Smooth muscle cell of trachea (primary cell): ENCODE data around the gene TPPP2. TPM values are rescaled to one million over a fixed set of nuclear protein-coding genes. Genes with fewer than 3 reads are reported as not detected.

Source experiments
- total RNA-seq: library from RNA; depleted of rRNA; stranded (reverse); fragments of >200 nt; gene quantifications from 2 replicates; pipeline ENCODE4 v1.2.1, GENCODE V29; 2014

Gene TPPP2
- under 0.01 TPM in 1 of 2 replicates, not detected in the other for total RNA-seq

GRCh38 chr14:21029917-21030316 is at the start of gene TPPP2:
TPPP2 (plus strand) TSS chr14:21030217; CDS start chr14:21030582, 365 bp downstream.

DNA sequence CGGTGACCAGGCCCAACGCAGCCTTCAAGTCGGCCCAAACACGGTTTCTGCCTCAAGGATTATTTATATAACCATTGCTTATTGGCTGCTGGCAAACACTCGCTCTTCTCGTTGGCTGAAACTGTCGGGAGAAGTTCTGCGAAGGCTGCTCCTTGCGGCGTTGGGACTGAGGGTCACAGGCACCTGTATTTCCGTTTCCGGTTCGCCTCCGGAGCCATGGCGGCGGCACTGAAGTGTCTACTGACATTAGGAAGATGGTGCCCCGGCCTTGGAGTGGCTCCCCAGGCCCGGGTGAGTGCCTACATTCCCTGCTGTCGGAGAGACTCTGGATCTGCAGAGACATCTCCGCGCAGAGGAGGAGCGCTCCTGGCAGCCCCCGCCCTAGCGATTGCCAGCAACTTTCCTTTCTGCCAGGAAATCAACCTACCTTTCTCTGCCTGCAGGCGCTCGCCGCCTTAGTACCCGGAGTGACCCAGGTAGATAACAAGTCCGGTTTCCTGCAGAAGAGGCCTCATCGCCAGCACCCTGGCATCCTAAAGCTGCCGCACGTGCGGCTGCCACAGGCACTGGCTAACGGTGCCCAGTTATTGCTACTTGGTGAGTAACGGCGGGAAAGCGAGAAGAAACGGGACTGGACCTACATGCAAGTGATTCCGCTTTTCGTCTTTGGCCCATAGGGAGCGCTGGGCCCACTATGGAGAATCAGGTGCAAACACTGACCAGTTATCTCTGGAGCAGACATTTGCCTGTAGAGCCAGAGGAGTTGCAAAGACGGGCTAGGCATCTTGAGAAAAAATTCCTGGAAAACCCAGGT is 40.0 kb upstream of the TPPP2 start, which contains the start of gene METTL17:
TSS of gene METTL17 (plus strand) at position 194 of the 814 bp plus-strand sequence. CDS start at position 217, 23 bp downstream.

GRCh38 chr14:20998674-20999366 is 31.2 kb upstream of the TPPP2 start, which contains the start of gene SLC39A2:
SLC39A2 (plus strand) TSS chr14:20999293; CDS start chr14:20999447, 154 bp downstream.

GRCh38 chr14:21024585-21025370 is 5.2 kb upstream of the TPPP2 start, which contains the start of gene NDRG2:
NDRG2 (minus strand) TSS chr14:21025061; CDS start chr14:21023315, 1,746 bp downstream.

GRCh38 chr14:21034707-21035106 is 4.7 kb downstream of the TPPP2 start, which contains the start of gene RNASE13:
RNASE13 (minus strand) TSS chr14:21034807; CDS start chr14:21034288, 519 bp downstream.

GRCh38 chr14:21041676-21042433 is 11.8 kb downstream of the TPPP2 start, which contains the start of gene RNASE7:
RNASE7 (plus strand) TSS chr14:21042362; CDS start chr14:21042993, 631 bp downstream.

GRCh38 chr14:21057803-21058675 is 28.0 kb downstream of the TPPP2 start, which contains the start of gene RNASE8:
RNASE8 (plus strand) TSS chr14:21057822; CDS start chr14:21057893, 71 bp downstream.

GRCh38 chr14:21070083-21070609 is 40.1 kb downstream of the TPPP2 start, which contains the start of gene ARHGEF40:
ARHGEF40 (plus strand) TSS chr14:21070304; CDS start chr14:21070397, 93 bp downstream.

Other genes starting within 250 kb of the TPPP2 start
- not detected in 2 replicates for gene RNASE6, start 248.9 kb upstream of the TPPP2 start, total RNA-seq
- gene RNASE1, start 227.4 kb upstream of the TPPP2 start, total RNA-seq: not detected in 2 replicates
- not detected in 2 replicates for gene RNASE3, start 138.8 kb upstream of the TPPP2 start, total RNA-seq
- gene RNASE2, start 74.7 kb upstream of the TPPP2 start, total RNA-seq: not detected in 2 replicates
- gene METTL17, start 40.2 kb upstream of the TPPP2 start, total RNA-seq: 42.5 and 59.8 TPM in 2 replicates
- gene SLC39A2, start 30.9 kb upstream of the TPPP2 start, total RNA-seq: 0.17 TPM in 1 of 2 replicates, not detected in the other
- 0.17 and 0.44 TPM in 2 replicates for gene NDRG2, start 5.2 kb upstream of the TPPP2 start, total RNA-seq
- not detected in 2 replicates for gene RNASE13, start 4.6 kb downstream of the TPPP2 start, total RNA-seq
- gene RNASE7, start 12.1 kb downstream of the TPPP2 start, total RNA-seq: 0.17 TPM in 1 of 2 replicates, not detected in the other
- gene RNASE8, start 27.6 kb downstream of the TPPP2 start, total RNA-seq: not detected in 2 replicates
- gene ARHGEF40, start 40.1 kb downstream of the TPPP2 start, total RNA-seq: 55.2 and 59.9 TPM in 2 replicates
- gene ZNF219, start 68.4 kb downstream of the TPPP2 start, total RNA-seq: 1.5 and 5.1 TPM in 2 replicates
- gene TMEM253, start 70.8 kb downstream of the TPPP2 start, total RNA-seq: 0.33 TPM in 1 of 2 replicates, not detected in the other
- 0.15 TPM in 1 of 2 replicates, not detected in the other for gene OR5AU1, start 125.8 kb downstream of the TPPP2 start, total RNA-seq
- 629 and 814 TPM in 2 replicates for gene HNRNPC, start 239.2 kb downstream of the TPPP2 start, total RNA-seq
- gene RPGRIP1, start 249.9 kb downstream of the TPPP2 start, total RNA-seq: not detected in 2 replicates